CD14-positive monocyte (primary cell): ENCODE results near the gene ERBB4. TPM values are rescaled to one million over a fixed set of nuclear protein-coding genes. Genes with fewer than 3 reads are reported as not detected.

Experiments used
- DNase-seq, 3 donors: peaks; one replicate each; pipeline ENCODE4 v3.0.0-alpha.2; 2011 to 2022
- H2AFZ ChIP-seq: 2 replicates; pipeline ENCODE4 v1.6.0; 2012; ENCODE audit warnings: mild to moderate bottlenecking, low read depth, low read length, inconsistent platforms; ENCODE audit not compliant: insufficient read depth, poor library complexity, severe bottlenecking
- H3K27ac ChIP-seq, 2 donors: 1 replicate in 1 of 2; 2 replicates in 1 of 2; pipeline ENCODE4 v1.5.1; 2012 to 2013; ENCODE audit warnings: low read length in 2 of 2, control low read depth in 1 of 2, inconsistent platforms in 1 of 2, low read depth in 1 of 2, mild to moderate bottlenecking in 1 of 2
- H3K27me3 ChIP-seq, 2 donors: one replicate each; pipeline versions ENCODE4 v1.6.0 to v1.6.1; 2011 to 2013; ENCODE audit warnings: low read length in 2 of 2; ENCODE audit not compliant: control insufficient read depth in 2 of 2, insufficient read depth in 2 of 2
- H3K36me3 ChIP-seq, 2 donors: replicated peaks in 1 of 2; 1 replicate in 1 of 2; 2 replicates in 1 of 2; pipeline versions ENCODE4 v1.5.1 to v1.6.1; 2012 to 2013; ENCODE audit warnings: low read length in 2 of 2, control low read depth in 1 of 2, inconsistent platforms in 1 of 2, mild to moderate bottlenecking in 1 of 2; ENCODE audit not compliant: insufficient read depth in 2 of 2, control insufficient read depth in 1 of 2
- H3K4me1 ChIP-seq, 2 donors: 1 replicate in 1 of 2; 2 replicates in 1 of 2; pipeline versions ENCODE4 v1.5.1 to v1.6.1; 2012 to 2013; ENCODE audit warnings: low read length in 2 of 2, control low read depth in 1 of 2, inconsistent platforms in 1 of 2, mild to moderate bottlenecking in 1 of 2, moderate library complexity in 1 of 2; ENCODE audit not compliant: insufficient read depth in 2 of 2, control insufficient read depth in 1 of 2
- H3K4me2 ChIP-seq: replicated peaks from 2 replicates; pipeline ENCODE3; 2012; ENCODE audit warnings: low read length, moderate library complexity, mild to moderate bottlenecking; ENCODE audit not compliant: poor library complexity, severe bottlenecking; ENCODE audit errors: extremely low read depth
- H3K4me3 ChIP-seq, 3 experiments: fragments of 200-600 bp in 1 of 3; sonication (generic) in 1 of 3; replicated peaks in 1 of 3; 1 replicate in 2 of 3; 2 replicates in 1 of 3; pipeline ENCODE4 v1.5.1; 2011 to 2013; ENCODE audit warnings: low read length in 3 of 3, mild to moderate bottlenecking in 3 of 3, control low read depth in 2 of 3, low read depth in 2 of 3, inconsistent platforms in 1 of 3, moderate library complexity in 1 of 3
- H3K79me2 ChIP-seq: 2 replicates; pipeline ENCODE4 v1.6.0; 2012; ENCODE audit warnings: mild to moderate bottlenecking, control low read depth, inconsistent platforms, low read length, moderate library complexity; ENCODE audit not compliant: insufficient read depth
- H3K9ac ChIP-seq: 2 replicates; pipeline ENCODE4 v1.6.0; 2017; ENCODE audit warnings: low read length, mild to moderate bottlenecking; ENCODE audit not compliant: insufficient read depth, poor library complexity, severe bottlenecking
- H3K9me3 ChIP-seq, 2 donors: replicated peaks in 1 of 2; 1 replicate in 1 of 2; 2 replicates in 1 of 2; pipeline versions ENCODE4 v1.5.1 to v1.6.1; 2012 to 2013; ENCODE audit warnings: low read length in 2 of 2, control low read depth in 1 of 2; ENCODE audit not compliant: control insufficient read depth in 1 of 2, insufficient read depth in 1 of 2
- H4K20me1 ChIP-seq: 2 replicates; pipeline ENCODE4 v1.6.0; 2012; ENCODE audit warnings: mild to moderate bottlenecking, low read length, control low read depth, moderate library complexity; ENCODE audit not compliant: insufficient read depth
- H3K27ac Mint-ChIP-seq, 7 donors: one replicate each; pipeline ENCODE4 v1.8.0; 2020; ENCODE audit warnings: mild to moderate bottlenecking in 7 of 7, mixed read lengths in 7 of 7, moderate library complexity in 6 of 7, inconsistent platforms in 2 of 7
- H3K27me3 Mint-ChIP-seq, 3 donors: one replicate each; pipeline ENCODE4 v1.8.0; 2021 to 2022; ENCODE audit warnings: low read depth in 3 of 3, mild to moderate bottlenecking in 3 of 3, mixed read lengths in 3 of 3, moderate library complexity in 3 of 3, inconsistent platforms in 1 of 3
- H3K36me3 Mint-ChIP-seq, 2 donors: one replicate each; pipeline ENCODE4 v1.8.0; 2020; ENCODE audit warnings: mixed read lengths in 2 of 2, inconsistent platforms in 1 of 2, mild to moderate bottlenecking in 1 of 2
- H3K4me1 Mint-ChIP-seq: one replicate; pipeline ENCODE4 v1.8.0; 2020; ENCODE audit warnings: mild to moderate bottlenecking, mixed read lengths
- H3K4me3 Mint-ChIP-seq, 2 donors: one replicate each; pipeline ENCODE4 v1.8.0; 2020; ENCODE audit warnings: mild to moderate bottlenecking in 2 of 2, mixed read lengths in 2 of 2, moderate library complexity in 1 of 2
- H3K9me3 Mint-ChIP-seq, 7 donors: one replicate each; pipeline ENCODE4 v1.8.0; 2020 to 2022; ENCODE audit warnings: mixed read lengths in 7 of 7, mild to moderate bottlenecking in 6 of 7, moderate library complexity in 6 of 7, inconsistent platforms in 2 of 7
- WGBS: methylation state at CpG from one replicate; pipeline ENCODE4 v1.1.5; 2013; ENCODE audit warnings: missing lambda C conversion rate; ENCODE audit not compliant: insufficient coverage; 5-methylcytosine and 5-hydroxymethylcytosine counted together
- intact Hi-C, 2 donors: fragments of 100-400 bp; cut with micrococcal nuclease; formaldehyde crosslinking; loops; one replicate each; pipeline versions ENCODE4 v1.15.0 to v1.15.1; 2023
- polyA plus RNA-seq, 3 donors: library from polyadenylated mRNA; depleted of rRNA in 1 of 3; unstranded in 2 of 3; stranded (reverse) in 1 of 3; fragments of 300-500 nt in 2 of 3; fragments of >200 nt in 1 of 3; fragmentation: Illumina TruSeq in 2 of 3; gene quantifications; 1 replicate in 2 of 3; 2 replicates in 1 of 3; pipeline ENCODE4 v1.2.3, GENCODE V29; 2012 to 2021
- TF ChIP-seq, protein P1 (sequence below): fragments of 200-600 bp; IDR thresholded peaks from one replicate; pipeline ENCODE4 v1.8.0; 2022; ENCODE audit warnings: antibody characterized with exemption, mild to moderate bottlenecking

ERBB4 gene
- polyA plus RNA-seq, 3 donors = not detected

DNA sequence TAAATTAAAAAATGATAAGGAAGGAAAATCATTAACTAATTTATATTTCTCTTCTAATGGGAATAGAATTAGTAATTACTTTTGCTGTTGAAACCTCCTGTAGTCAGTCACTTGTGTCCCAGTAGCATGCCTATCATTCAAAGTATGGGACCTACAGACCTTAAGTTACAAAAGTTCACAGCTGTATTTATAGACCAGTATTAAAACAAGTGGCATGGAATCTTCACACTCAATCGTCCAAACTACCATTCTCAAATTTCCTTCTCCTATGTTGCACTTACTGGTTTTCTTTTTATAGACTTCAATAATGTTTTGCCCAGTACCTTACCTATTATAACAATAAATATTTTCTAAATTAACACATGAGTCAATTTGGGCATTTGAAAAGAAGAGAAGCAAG lies 639.9 kb downstream of the ERBB4 start:
- Mint-ChIP-seq H3K4me3 (no peak overlapping the region), H3K27ac (no peak overlapping the region), H3K27me3 (peaks cover 0 to 2% (median 2%) of the 10 kb centered on the region in 3 donors), H3K36me3 (no peaks in the 10 kb centered on the region), H3K4me1 (no peaks in the 10 kb centered on the region), H3K9me3 (peaks cover 0 to 6% (median 0%) of the 10 kb centered on the region in 7 donors)
- H3K9ac ChIP-seq = no peak overlapping the region
- DNase-seq = no peak
- no peaks in the 10 kb centered on the region for H3K79me2 ChIP-seq
- no peak overlapping the region for H3K4me2 ChIP-seq
- H3K9me3 ChIP-seq = no peaks in the 10 kb centered on the region
- H3K4me1 ChIP-seq = no peaks in the 10 kb centered on the region
- intact Hi-C loops = no loop called here
- 80% methylated on average over 1 of the region's 1 CpG for WGBS
- no peak overlapping the region for H3K4me3 ChIP-seq
- no peak overlapping the region for H2AFZ ChIP-seq
- H4K20me1 ChIP-seq = no peaks in the 10 kb centered on the region
- no peak overlapping the region for H3K27ac ChIP-seq
- H3K36me3 ChIP-seq = no peaks in the 10 kb centered on the region
- H3K27me3 ChIP-seq = no peaks in the 10 kb centered on the region
- TF ChIP-seq, protein P1, sequence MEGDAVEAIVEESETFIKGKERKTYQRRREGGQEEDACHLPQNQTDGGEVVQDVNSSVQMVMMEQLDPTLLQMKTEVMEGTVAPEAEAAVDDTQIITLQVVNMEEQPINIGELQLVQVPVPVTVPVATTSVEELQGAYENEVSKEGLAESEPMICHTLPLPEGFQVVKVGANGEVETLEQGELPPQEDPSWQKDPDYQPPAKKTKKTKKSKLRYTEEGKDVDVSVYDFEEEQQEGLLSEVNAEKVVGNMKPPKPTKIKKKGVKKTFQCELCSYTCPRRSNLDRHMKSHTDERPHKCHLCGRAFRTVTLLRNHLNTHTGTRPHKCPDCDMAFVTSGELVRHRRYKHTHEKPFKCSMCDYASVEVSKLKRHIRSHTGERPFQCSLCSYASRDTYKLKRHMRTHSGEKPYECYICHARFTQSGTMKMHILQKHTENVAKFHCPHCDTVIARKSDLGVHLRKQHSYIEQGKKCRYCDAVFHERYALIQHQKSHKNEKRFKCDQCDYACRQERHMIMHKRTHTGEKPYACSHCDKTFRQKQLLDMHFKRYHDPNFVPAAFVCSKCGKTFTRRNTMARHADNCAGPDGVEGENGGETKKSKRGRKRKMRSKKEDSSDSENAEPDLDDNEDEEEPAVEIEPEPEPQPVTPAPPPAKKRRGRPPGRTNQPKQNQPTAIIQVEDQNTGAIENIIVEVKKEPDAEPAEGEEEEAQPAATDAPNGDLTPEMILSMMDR = no peak

DNA sequence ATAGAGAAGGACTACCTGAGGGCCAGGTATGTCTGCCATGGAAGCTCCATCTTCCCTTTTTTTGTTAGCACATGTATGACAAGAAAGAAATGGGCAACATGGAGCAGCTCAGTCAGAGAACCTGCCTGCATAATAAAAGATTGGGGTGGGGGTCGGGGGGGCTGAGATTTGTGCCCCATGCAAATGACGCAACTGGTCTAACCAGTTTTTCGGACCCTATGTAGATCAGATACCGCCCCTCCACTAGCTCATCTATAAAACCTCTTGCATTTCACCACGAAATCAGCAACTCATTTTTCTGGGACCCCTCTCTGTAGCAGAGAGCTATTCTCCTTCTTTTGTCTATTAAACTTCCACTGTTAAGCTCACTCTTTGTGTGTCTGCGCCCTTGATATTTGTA lies 657.2 kb downstream of the ERBB4 start:
- Histone ChIP-seq H3K9ac (no peak overlapping the region), H2AFZ (no peak overlapping the region), H4K20me1 (no peaks in the 10 kb centered on the region), H3K4me3 (no peak overlapping the region), H3K9me3 (no peaks in the 10 kb centered on the region), H3K79me2 (no peaks in the 10 kb centered on the region), H3K27me3 (no peaks in the 10 kb centered on the region), H3K4me1 (no peaks in the 10 kb centered on the region), H3K27ac (no peak overlapping the region), H3K36me3 (no peaks in the 10 kb centered on the region), H3K4me2 (no peak overlapping the region)
- intact Hi-C loops = no loop called here
- Mint-ChIP-seq H3K27ac (no peak overlapping the region), H3K9me3 (peaks cover 0 to 2% (median 0%) of the 10 kb centered on the region in 7 donors), H3K4me3 (no peak overlapping the region), H3K36me3 (no peaks in the 10 kb centered on the region), H3K27me3 (peaks cover 0 to 1% (median 0%) of the 10 kb centered on the region in 3 donors), H3K4me1 (no peaks in the 10 kb centered on the region)
- DNase-seq = no peak
- WGBS = 57% methylated on average over 1 of the region's 6 CpGs
- TF ChIP-seq, protein P1 = no peak
